Heart left ventricle (tissue), 13 donors: Measurements from ENCODE around the gene ERBB4.

Source experiments
- CTCF ChIP-seq, 12 donors: fragments of 200-600 bp; sonication (generic) in 4 of 12; IDR thresholded peaks; one replicate each; pipeline versions ENCODE4 v1.5.0 to v1.8.0; 2018 to 2022; ENCODE audit warnings: antibody characterized with exemption in 12 of 12, mild to moderate bottlenecking in 5 of 12
- POLR2A ChIP-seq, 2 donors: fragments of 450-650 bp; IDR thresholded peaks; one replicate each; pipeline ENCODE4 v1.6.1; 2017; ENCODE audit warnings: antibody characterized with exemption in 2 of 2, mild to moderate bottlenecking in 2 of 2, moderate library complexity in 2 of 2
- donor health status: ischemic (EF 13 %, LVEDD 7.1; RV severe dilation, severe dysfunction).
- donor health status: DM: no; HTN: yes; CAD: no.
- donor health status: DM: no; HTN: no; CAD: no.
- donor health status: ischemic (EF 25% LVEDD 6.9; RV normal size, moderate dysfunction).
- donor health status: ischemic (EF 25% LVEDD 5.7; RV mildly dilated, moderate dysfunction).
- donor health status: ischemic (EF 35%, LVEDD 5.7; RV mildly dilated, moderate dysfunction).
- donor health status: nonischemic (EF 11% LVEDD 7.7; RV severe dilation, severe dysfunction).
- donor health status: DM: yes; HTN: yes; CAD: no.
- donor health status: PGD.
- donor health status: ischemic (EF 29% LVEDD 5.4; RV normal size, mild dysfunction).
- donor health status: nonischemic (EF 23%, LVEDD 6.1; RV moderate dilation, normal function).

GRCh38 chr2:211564441-211564840 is 974.2 kb downstream of the ERBB4 start:
- TF ChIP-seq CTCF (IDR thresholded peaks at IDR 0.05) (no peak), POLR2A (IDR thresholded peaks at IDR 0.05) (no peak)
